NCI-H2196 (cell line): Measurements from ENCODE around the gene CCDC192.
"Not testable (repeated sequence)": the region's sequence is repeated elsewhere in the genome, so short reads cannot be mapped to it uniquely, and the experiment has no call there.

ENCODE experiments used
- DNase-seq: peaks from one replicate; lab custom pipeline; 2025; ENCODE audit not compliant: unreplicated experiment; lab: John Stamatoyannopoulos, UW

The CCDC192 gene

DNA sequence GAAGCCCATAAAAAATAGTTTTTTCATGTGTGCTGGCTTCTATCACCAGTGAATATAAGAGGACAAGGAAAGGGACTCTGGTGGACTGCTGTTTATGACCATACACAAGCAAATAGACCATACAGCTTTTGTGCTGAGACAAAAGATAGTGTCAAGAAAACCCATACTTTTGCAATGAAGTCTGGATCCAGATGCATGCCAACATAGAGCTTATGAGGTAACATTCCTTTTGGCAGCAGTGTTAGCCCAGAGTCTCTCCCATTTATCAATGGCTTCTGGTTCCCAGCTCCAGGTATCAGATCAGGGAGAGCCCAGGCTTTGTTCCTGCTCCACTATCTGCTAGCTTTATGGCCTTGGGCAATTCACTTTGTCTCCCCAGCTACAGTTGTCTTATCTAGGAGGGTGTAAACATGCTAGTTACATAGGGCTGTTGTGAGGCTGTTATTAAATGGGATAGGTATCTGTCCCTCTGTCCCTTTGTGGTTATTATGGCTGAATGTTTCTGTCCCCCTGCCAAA is 55.6 kb downstream of the CCDC192 start:
- no peak for DNase-seq

DNA sequence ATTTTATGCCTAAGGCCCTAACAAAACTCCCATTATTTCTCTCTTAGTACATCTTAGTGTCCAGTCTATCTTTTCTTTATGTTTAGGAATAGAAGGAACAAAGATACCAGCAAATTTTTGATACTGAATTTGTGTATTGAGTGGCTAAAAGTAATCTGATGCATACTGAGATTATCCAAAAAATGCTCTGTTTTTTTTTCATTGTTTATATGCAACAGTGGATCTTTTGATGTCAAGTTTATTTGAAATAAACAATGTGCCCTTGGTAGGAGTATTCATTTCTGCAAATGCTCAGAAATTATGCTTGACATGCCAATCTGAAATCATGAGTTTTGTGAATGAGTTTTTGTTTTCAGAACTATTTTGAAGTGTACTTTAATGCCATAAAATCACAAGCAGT is 58.7 kb downstream of the CCDC192 start:
- no peak for DNase-seq

DNA sequence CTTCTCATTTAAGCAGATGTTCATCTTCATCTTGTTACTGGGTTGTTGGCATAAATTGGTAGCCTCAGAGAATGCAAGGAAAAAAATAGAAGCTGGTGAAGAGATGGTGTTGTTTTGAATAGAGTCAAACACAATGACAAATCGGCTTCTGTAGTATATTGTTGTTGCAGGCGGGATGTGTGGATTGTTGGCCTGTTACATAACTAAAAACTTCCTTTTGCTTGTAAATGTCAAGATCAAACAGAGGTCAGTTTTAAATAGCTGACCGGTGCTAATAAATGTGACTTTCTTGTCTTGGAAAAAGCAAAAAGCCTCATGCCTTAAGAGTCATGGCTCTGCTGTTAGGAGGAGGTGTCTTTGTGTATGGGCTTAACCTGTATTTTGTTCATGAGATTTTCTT is 59.2 kb downstream of the CCDC192 start:
- no peak for DNase-seq

DNA sequence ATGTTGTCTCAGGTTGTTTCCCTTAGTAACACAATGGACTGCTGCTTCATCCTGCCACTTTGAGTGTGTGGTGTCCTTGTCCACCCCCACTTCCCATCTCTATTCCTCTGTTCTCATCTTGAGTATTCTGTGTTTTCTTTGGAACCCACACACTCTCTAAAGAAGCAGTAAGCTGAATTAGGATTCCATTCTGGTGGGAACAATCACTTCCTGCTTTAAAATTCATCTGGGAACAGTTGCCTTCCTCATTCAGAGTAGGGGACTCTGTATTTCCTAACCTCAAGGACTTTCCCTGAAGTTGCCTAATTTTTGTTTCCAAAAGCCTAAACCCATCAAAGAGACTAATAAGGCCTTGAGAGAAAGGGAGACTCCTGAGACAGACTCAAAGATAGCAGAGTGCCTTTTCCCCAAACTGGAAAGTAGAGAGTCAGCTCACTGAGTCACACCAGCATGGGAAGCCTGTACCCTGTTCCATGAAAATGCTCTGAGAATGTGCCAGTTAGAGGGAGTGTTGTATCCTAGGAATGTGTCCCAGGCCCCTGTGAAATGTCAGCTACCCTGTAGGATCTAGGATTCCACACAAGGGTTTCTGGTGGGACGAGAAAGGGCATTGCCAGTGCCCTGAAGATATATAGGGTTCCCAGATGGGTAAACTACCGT is 63.6 kb downstream of the CCDC192 start:
- no peak for DNase-seq

DNA sequence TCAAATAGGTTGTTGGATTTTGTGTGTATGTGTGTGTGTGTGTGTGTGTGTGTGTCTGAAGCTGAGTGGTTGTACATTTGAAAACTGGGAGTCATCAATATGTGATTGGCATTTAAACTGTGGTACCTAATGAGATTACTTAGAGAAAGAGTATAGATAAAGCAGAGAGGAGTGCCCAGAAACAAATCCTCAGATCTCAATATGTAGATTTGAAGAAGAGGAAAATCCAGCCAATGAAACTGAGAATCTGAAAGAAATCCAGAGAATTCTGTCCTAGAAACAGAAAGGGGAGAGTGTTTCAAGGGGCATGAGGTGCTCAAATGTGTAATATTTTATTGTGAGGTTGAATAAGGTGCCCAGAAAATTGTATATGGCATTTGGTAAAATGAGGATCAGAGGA is 66.2 kb downstream of the CCDC192 start:
- no peak for DNase-seq

DNA sequence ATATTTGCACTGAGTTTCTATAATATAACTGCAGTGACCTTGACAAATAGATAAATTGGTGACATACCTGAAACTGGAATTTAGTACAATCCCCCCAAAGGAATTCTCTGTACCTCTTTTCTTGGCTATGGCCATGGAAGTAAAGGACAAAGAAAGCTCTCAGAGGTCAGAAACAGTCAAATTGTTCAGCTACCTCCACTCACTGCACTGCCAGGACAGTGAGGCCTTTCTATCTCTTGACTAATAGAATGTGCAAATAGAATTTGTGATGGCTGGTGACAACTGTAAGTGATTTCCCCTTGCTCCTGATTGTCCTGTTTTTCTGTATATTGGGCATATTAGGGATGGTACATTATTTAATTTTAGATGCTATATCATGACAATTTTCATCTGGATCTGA is 67.1 kb downstream of the CCDC192 start:
- no peak for DNase-seq

DNA sequence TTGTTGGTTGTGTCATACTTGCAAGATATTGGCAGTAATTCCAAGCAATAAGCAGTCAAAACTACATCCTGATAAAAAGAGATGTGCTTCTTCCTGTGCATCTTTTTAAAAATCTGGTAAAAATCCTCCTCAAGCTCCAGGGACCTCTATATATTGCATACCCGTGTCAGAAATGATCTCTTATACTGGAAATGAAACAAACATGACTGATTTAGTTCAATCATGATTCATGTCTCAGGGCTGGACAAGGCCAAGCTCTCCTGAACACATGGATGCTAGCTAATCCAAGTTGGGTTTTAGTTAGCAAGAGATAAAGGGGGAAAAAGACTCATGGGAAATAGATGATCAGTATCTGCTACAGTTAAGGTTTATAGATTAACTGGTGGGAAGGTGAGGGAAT is 69.3 kb downstream of the CCDC192 start:
- DNase-seq: no peak

DNA sequence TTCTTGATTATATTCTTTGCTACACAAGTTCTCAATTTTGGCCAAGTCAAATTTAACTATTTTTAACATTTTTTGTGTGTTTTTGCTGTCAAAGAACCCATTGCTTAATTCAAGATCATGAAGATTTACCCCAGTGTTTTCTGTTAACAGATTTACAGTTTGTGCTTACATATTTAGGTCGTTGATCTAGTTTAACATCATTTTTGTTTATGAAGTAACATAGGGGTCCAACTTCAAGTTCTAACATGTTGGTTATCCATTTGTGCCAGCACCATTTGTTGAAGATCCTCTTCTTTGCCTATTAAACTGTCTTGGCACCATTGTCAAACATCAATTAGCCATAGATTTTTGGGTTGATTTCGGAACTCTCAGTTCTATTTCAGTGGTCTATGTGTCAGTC is 71.0 kb downstream of the CCDC192 start:
- DNase-seq: no peak

DNA sequence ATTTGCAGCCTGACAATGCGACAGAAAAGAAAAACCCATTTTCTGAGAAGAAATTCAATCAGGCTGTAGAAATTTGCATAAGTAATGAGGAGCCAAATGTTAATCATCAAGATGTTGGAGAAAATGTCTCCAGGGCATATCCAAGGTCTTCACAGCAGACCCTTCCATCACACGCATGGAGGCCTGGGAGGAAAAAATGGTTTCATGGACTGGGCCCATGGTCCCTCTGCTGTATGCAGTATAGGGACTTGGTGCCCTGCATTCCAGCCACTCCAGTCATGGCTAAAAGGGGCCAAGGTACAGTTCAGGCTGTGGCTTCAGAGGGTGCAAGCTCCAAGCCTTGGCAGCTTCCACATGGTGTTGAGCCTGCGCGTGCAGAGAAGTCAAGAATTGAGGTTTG is 73.3 kb downstream of the CCDC192 start:
- no peak for DNase-seq

DNA sequence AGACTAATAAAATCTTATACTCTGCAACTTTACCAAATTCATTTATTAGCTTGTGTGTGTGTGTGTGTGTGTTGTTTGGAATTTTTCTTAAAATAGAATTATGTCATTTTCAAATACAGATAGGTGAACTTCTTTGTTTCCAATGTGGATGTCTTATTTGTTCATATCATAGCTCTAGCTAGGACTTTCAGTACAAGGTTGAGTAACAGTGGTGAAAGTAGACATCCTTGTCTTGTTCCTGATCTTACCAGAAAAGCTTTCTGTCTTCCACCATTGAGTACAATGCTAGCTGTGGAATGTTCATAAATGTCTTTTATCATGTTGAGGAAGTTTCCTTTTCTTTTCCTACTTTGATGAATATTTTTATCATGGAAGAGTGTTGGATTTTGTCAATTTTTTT is 74.8 kb downstream of the CCDC192 start:
- DNase-seq: no peak

DNA sequence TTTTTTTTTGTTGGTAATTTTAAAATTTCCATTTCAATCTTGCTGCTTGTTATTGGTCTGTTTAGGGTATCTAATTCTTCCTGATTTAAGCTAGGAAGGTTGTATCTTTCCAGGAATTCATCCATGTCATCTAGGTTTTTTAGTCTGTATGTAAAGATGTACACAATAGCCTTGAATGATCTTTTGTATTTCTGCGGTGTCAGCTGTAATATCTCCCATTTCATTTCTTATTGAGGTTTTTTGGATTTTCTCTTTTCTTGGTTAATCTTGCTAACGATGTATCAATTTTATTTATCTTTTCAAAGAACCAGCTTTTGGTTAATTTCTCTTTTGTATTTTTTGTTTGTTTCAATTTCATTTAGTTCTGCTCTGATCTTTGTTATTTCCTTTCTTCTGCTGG is 79.3 kb downstream of the CCDC192 start:
- not testable (repeated sequence) for DNase-seq

DNA sequence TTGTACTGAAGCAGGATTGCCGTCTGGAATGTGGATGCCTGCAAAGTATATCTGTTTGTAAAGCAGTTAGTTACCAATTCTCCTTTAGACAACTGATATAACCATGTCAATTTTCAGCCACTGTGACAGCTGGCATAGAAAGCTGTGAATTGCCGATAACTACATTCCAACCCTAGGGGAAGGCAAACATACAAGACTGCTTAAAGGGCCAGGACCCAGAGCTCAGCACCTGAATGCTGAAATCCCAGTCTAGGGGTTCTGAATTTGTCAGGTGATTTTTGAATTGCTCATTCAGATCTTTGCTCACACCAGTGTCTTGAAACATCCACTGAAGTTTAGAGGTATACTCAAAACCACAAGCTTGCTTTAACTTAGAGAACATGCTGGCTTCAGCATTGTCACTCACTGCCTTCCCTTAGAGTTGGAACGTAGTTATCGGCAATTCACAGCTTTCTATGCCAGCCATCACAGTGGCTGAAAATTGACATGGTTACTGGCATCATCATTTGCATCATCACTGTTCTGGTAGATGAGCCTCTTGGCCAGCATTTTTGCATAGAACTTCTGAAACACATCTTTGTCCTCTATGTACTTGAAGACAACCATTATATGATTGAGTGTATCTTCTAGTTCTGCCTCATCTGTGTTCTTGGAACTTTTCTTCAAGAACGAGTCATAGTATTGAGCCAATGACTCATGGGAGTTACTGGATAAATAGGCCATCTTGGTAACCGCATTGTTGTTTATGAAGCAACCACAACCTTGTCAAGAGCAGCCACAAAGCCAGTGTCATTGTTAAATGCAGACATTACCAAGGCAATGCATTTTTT is 82.1 kb downstream of the CCDC192 start:
- DNase-seq: no peak

DNA sequence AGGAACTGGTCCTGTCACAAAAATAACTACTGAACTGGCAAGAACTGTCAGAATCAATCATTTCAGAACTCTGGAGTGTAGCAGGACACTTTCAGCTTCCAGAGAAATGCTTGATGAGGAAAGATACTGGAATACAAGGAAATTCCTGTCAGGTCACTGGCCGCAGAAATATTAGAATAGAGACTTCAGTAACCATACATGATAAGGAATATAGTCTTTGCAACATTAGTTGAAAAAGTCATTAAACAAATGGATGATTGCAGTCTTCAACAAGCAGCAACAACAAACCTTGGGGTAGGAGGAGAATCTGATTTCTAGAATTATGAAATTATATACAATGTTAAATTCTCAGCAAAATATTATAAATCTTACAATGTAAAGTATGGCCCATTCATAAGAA is 88.2 kb downstream of the CCDC192 start:
- no peak for DNase-seq

DNA sequence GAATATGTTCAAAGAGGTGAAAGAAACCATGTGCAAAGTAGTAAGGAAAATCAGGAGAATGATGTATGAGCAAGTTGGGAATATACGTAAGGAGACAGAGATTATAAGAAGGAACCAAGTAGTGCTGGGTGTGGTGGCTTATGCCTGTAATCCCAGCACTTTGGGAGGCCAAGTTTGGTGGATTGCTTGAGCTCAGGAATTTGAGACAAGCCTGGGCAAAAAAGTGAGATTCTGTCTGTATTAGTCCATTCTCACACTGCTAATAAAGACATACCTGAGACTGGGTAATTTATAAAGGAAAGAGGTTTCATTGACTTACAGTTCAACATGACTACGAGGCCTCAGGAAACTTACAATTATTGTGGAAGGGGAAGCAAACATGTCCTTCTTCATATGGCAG is 88.7 kb downstream of the CCDC192 start:
- not testable (repeated sequence) for DNase-seq

DNA sequence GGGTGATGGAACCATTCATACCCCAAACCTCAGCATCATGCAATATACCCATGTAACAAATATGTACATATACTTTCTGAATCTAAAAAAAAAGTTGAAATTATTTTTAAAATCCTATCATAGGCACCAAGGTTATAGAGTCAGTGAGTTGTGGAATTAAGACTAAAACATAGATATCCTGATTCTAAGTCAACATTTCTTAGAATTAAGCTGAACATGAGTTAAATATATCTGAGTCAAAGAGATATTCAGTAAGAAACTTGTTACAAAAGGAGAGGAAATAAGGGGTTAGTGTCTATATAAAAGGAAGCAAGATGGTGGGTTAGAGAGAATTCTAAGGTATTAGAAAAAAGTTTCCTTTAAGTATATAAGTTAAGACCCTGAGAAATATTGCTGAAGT is 89.9 kb downstream of the CCDC192 start:
- DNase-seq: no peak

DNA sequence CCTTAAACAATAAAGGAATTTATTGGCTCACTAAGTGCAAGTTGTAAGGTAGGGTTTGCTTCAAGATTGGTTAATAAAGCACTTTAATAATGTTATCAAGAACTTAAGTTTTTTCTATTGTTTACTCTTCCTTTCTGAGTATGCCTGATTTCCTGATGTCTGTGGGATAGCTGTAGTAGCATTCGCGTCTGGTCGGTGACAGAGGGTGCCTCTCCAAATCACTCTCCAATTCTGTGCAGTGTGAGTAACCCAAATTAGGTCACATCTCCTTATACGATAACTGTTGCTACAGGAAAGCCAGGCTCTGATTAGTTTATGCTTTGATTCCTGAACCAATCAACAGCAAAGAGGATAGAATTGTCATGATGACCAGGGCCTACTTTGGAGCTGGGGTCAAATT is 90.7 kb downstream of the CCDC192 start:
- DNase-seq: no peak

DNA sequence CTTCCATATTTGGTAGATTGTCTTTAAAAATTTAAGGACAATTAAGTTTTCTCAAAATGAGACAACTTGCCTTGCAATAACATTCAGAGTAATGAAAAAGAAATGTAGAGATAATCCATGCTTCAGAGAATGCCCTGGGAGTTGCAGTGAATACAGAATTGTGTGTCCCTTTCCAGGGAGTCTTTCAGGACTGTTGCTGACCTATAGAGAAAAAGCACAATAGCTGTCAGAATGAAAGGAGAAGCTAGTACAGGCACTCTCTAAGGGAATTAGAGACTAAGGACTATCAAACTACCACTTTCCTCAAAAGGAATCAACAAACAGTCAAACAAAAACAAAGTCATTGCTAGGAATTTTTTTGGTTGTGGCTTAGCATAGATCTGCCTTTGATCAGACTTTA is 93.0 kb downstream of the CCDC192 start:
- no peak for DNase-seq

DNA sequence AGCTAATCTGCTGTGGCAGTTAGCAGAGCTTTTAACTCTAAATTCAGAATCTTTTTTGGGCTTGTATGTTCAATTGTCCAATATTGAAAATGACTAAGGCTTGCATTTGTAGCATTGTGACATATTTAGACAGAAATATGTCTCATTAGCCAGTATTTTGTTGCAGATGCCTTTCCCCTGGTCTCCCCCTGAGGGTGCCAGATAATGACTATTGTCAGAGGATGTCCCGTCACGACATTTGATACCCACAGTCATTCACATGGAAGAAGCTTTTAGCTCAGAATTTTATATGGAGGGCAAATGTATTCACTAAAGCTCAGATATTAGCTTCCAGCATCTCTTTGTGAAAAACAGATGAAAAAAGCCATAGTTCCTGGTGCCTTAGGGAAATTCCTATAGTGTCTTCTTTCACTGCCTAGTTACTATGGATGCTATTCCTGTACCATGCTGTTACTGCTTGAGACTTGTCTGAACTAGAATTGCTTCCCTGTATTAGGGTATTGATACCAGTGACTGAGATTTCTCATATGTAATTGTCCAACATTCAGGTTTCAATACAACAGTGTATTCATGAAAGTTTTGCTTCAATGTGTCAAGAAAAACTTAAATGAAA is 96.2 kb downstream of the CCDC192 start:
- no peak for DNase-seq

DNA sequence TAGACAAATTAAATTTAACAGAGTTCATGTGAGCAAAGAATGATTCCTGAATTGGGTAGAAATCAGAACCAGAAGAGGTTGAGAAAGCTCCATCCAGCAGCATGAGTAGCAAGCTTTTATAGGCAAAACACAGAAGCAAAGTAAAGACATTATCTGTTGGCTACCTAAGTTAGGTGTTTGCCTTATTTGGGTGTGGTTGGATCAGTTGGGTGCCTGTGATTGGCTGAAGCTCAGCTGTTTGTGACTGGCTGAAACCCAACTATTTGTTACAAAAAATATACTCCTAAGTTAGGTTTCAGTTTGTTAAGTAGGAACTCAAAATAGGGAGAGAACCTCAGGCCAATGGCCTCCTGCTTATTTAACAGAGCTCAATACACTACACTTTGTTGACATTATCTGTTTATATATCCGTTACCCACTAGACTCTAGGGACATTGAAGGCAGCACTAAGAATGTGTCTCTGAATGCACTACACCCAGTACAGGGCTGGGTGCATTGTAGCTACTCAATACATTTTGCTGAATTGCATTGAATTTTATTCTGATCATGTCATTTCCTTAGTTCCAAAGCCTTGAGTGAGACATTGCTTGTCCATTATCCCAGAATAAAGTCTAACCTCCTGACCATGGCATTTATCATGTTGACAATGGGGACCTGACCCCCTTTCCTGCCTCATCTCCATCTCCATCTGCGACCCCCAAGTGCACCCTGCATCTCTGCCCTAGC is 98.7 kb downstream of the CCDC192 start:
- DNase-seq: no peak

DNA sequence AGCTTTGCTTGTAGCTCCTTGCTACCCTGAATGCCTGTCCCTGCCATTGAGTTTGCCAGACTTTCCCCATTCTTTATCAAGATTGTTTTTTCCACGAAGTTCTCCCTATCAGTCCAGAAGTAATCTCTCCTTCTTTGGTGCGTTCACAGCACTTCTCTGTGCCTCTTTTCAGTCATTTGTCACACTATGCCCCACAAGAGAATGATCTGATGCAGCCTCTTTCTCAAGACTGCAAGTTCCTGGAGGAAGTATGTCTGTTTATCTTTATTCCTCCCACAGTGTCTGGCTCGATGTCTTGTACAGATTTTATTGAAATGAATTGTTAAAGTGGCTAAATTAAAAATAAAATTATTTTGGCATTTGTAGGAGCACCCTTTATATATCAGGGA is 99.3 kb downstream of the CCDC192 start:
- DNase-seq: no peak

DNA sequence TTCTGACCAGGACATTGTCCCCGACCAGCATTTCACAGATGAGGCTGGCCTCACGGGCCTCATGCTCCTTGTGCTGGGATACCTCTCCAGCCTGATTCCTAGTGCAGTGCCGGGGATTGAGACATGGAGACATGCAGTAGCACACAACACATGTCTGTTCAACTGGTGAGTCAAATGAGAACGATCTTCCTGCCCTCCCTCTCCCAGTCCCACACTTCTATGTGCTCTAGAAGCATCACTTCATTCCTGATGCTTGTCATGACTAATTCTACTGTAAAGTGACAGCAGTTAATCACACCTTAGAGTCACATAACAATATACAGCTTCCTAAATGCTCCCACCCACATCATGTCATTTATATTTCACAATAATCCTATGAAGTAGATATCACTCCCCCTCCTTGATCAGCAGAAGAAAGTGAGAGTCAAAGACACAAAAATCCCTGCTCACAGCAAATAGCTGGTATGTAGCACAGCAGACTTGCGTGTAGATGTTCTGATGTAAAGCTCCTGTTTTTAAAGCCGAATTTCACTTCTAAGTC is 101.8 kb downstream of the CCDC192 start:
- DNase-seq: no peak
